Upper lobe of right lung (tissue), 1 donor: Measurements from ENCODE around the gene FAM3A. TPM values are rescaled to one million over a fixed set of nuclear protein-coding genes. Genes with fewer than 3 reads are reported as not detected.
A peak's percentile ranks its signal among the peaks of the same experiment; 100 is the strongest.

Experiments used
- ATAC-seq: fragments of 200-7000 bp; cut with Tn5 transposase; one replicate; pipeline ENCODE4 v1.9.1; 2020; ENCODE audit warnings: mild to moderate bottlenecking, moderate library complexity
- DNase-seq: peaks from one replicate; pipeline ENCODE4 v3.0.0-alpha.2; 2020
- H3K27ac ChIP-seq: fragments of 200-600 bp; one replicate; pipeline ENCODE4 v1.8.0; 2022
- H3K27me3 ChIP-seq: fragments of 200-600 bp; one replicate; pipeline ENCODE4 v1.8.0; 2022; ENCODE audit warnings: mild to moderate bottlenecking
- H3K36me3 ChIP-seq: fragments of 200-600 bp; one replicate; pipeline ENCODE4 v1.8.0; 2022
- H3K4me1 ChIP-seq: fragments of 200-600 bp; one replicate; pipeline ENCODE4 v1.8.0; 2022
- H3K4me3 ChIP-seq: fragments of 200-600 bp; one replicate; pipeline ENCODE4 v1.8.0; 2022; ENCODE audit warnings: mild to moderate bottlenecking
- H3K9me3 ChIP-seq: fragments of 200-600 bp; one replicate; pipeline ENCODE4 v1.8.0; 2022
- CTCF ChIP-seq: fragments of 200-600 bp; IDR thresholded peaks from one replicate; pipeline ENCODE4 v1.8.0; 2022; ENCODE audit warnings: antibody characterized with exemption
- intact Hi-C: fragments of 100-400 bp; cut with DNase I; formaldehyde crosslinking; loops from one replicate; pipeline ENCODE4 v1.11.0; 2022
- total RNA-seq: library from RNA; stranded (reverse); fragmentation: NEBNext Ultra II Directional; extraction: Animal tissue kit (Norgen Biotek cat#: 25700); gene quantifications from one replicate; pipeline ENCODE4 v1.2.1, GENCODE V29; 2021
- donor health status: DM: no; HTN: yes; CAD: no; lungs with severe emphysema.

FAM3A gene
- total RNA-seq, 1 donor from 2014 or later: 42.6 TPM

GRCh38 chrX:154508384-154508745 lies 7.7 kb downstream of the FAM3A start:
- intact Hi-C loops: no loop called here
- H3K4me1 ChIP-seq: no peaks in the 10 kb centered on the region
- no peaks in the 10 kb centered on the region for H3K9me3 ChIP-seq

GRCh38 chrX:154507673-154508383 lies 8.2 kb downstream of the FAM3A start:
- no peak for ATAC-seq
- no peak overlapping the region for H3K4me3 ChIP-seq
- intact Hi-C loops: no loop called here
- no peaks in the 10 kb centered on the region for H3K27me3 ChIP-seq
- no peaks in the 10 kb centered on the region for H3K36me3 ChIP-seq
- TF ChIP-seq CTCF: no peak
- H3K27ac ChIP-seq: no peak overlapping the region
- no peaks in the 10 kb centered on the region for H3K4me1 ChIP-seq
- DNase-seq: no peak
- H3K9me3 ChIP-seq: no peaks in the 10 kb centered on the region

More at GRCh38 chrX:154508384-154508745, 7.7 kb downstream of the FAM3A start:
- no peak for ATAC-seq
- Histone ChIP-seq H3K27ac (no peak overlapping the region), H3K4me3 (no peak overlapping the region), H3K36me3 (no peaks in the 10 kb centered on the region), H3K27me3 (no peaks in the 10 kb centered on the region)
- TF ChIP-seq CTCF: no peak
- no peak for DNase-seq

- H3K4me3 ChIP-seq: no peak overlapping the region
- ATAC-seq: no peak
- TF ChIP-seq CTCF: no peak
Measured at GRCh38 chrX:154506483-154507332, 9.3 kb downstream of the FAM3A start.

GRCh38 chrX:154505734-154506133 lies 10.3 kb downstream of the FAM3A start:
- H3K9me3 ChIP-seq: no peaks in the 10 kb centered on the region
- H3K36me3 ChIP-seq: no peaks in the 10 kb centered on the region
- no peaks in the 10 kb centered on the region for H3K4me1 ChIP-seq
- no peak for TF ChIP-seq CTCF
- H3K27ac ChIP-seq: no peak overlapping the region
- H3K4me3 ChIP-seq: no peak overlapping the region
- DNase-seq (no peak), ATAC-seq (peak; percentile 57)
- H3K27me3 ChIP-seq: no peaks in the 10 kb centered on the region
- intact Hi-C loops: no loop called here

More at GRCh38 chrX:154506483-154507332, 9.3 kb downstream of the FAM3A start:
- H3K4me1 ChIP-seq: no peaks in the 10 kb centered on the region
- DNase-seq: no peak
- intact Hi-C loops: no loop called here
- H3K9me3 ChIP-seq: no peaks in the 10 kb centered on the region
- H3K36me3 ChIP-seq: no peaks in the 10 kb centered on the region
- H3K27me3 ChIP-seq: no peaks in the 10 kb centered on the region
- H3K27ac ChIP-seq: no peak overlapping the region

- no peak for ATAC-seq
- intact Hi-C loops: no loop called here
- H3K4me1 ChIP-seq: no peaks in the 10 kb centered on the region
- H3K27ac ChIP-seq: no peak overlapping the region
- H3K36me3 ChIP-seq: no peaks in the 10 kb centered on the region
- DNase-seq: no peak
- H3K4me3 ChIP-seq: no peak overlapping the region
- H3K27me3 ChIP-seq: no peaks in the 10 kb centered on the region
- no peaks in the 10 kb centered on the region for H3K9me3 ChIP-seq
- TF ChIP-seq CTCF: no peak
Measured at GRCh38 chrX:154502989-154503388, 13.0 kb downstream of the FAM3A start.
